ENCODE results near the gene GRID2IP. TPM values are rescaled to one million over a fixed set of nuclear protein-coding genes. Genes with fewer than 3 reads are reported as not detected.

The GRID2IP gene
- total RNA-seq, 1 donor from 2014 or later, result not detected

DNA sequence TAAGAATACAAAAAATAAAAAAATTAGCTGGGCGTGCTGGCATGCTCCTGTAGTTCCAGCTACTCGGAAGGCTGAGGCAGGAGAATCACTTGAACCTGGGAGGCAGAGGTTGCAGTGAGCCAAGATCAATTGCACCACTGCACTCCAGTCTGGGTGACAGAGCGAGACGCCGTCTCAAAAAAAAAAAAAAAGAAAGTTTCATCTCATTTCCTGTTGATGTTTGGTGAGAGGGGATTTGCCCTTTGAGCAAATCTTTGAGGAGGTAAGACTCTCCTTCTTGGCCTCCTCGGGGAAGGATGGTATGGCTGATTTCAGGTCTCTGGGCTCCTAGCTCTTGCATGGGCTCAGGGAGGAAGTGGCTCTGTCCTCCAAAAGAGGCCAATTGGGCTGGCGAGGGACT lies 3.6 kb upstream of the GRID2IP start:
- no peak overlapping the region for H3K4me3 ChIP-seq
- intact Hi-C loops (cut with micrococcal nuclease), result no loop called here
- no peak for DNase-seq
- H3K9me3 ChIP-seq (replicated peaks), result no peaks in the 10 kb centered on the region
- no peaks in the 10 kb centered on the region for H3K4me1 ChIP-seq
- H3K36me3 ChIP-seq, result no peaks in the 10 kb centered on the region
- H3K27me3 ChIP-seq (ENCODE audit: low read depth), result peaks cover 24% of the 10 kb centered on the region
- TF ChIP-seq, protein P1, sequence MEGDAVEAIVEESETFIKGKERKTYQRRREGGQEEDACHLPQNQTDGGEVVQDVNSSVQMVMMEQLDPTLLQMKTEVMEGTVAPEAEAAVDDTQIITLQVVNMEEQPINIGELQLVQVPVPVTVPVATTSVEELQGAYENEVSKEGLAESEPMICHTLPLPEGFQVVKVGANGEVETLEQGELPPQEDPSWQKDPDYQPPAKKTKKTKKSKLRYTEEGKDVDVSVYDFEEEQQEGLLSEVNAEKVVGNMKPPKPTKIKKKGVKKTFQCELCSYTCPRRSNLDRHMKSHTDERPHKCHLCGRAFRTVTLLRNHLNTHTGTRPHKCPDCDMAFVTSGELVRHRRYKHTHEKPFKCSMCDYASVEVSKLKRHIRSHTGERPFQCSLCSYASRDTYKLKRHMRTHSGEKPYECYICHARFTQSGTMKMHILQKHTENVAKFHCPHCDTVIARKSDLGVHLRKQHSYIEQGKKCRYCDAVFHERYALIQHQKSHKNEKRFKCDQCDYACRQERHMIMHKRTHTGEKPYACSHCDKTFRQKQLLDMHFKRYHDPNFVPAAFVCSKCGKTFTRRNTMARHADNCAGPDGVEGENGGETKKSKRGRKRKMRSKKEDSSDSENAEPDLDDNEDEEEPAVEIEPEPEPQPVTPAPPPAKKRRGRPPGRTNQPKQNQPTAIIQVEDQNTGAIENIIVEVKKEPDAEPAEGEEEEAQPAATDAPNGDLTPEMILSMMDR (IDR thresholded peaks at IDR 0.05; ENCODE audit: borderline replicate concordance), result no peak
- no peak overlapping the region for H3K27ac ChIP-seq (replicated peaks)

DNA sequence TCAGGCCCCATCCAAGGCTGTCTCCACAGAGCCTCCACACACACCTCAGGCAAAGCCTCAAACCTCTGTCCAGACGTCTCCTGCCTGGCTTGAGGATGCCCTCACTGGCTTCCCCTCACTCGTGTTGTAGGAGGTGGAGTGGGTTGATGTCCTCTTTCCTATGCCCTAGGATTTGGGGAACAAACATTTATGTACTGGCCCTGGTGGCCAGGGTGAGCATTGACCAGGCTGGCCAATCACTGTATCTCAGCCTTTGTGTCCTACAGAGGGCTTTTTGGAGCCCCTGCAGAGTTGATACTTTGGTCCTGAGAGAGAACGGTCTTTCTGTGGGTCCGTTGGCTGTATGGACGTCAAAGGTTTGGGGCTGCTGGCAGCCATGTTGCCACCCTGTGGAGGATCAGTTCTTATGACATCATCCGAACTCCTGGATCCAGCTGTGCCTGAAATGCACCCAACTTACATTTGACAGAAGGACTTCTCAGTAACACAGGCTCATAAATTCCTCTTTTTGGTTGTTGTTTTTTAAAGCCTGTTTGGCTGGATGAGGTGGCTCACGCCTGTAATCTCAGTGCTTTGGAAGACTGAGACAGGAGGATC lies 2.3 kb upstream of the GRID2IP start:
- Histone ChIP-seq H3K27ac (replicated peaks) (no peak overlapping the region), H3K9me3 (replicated peaks) (no peaks in the 10 kb centered on the region), H3K4me3 (no peak overlapping the region), H3K4me1 (no peaks in the 10 kb centered on the region), H3K27me3 (ENCODE audit: low read depth) (peaks cover 19% of the 10 kb centered on the region), H3K36me3 (no peaks in the 10 kb centered on the region)
- DNase-seq, result no peak
- intact Hi-C loops (cut with micrococcal nuclease), result no loop called here
- TF ChIP-seq, protein P1 (IDR thresholded peaks at IDR 0.05; ENCODE audit: borderline replicate concordance), result no peak

DNA sequence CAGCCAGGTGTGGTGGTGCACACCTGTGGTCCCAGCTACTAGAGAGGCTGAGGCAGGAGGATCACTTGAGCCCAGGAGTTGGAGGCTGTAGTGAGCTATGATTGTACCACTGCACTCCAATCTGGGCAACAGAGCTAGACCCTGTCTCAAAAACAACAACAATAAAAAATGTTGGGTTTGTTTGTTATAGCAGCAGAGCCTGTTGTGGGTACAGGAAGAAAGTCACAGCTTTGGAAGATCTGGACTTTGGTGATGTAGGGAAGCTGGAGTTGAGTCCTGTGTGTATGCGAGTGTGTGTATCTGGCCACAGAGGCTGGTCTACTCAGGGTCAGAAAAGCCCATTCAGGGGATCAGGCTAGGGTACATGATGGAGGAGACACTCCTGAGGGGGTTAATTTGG lies 3.9 kb downstream of the GRID2IP start:
- Histone ChIP-seq H3K27me3 (ENCODE audit: low read depth) (peaks cover 21% of the 10 kb centered on the region), H3K36me3 (no peaks in the 10 kb centered on the region), H3K4me3 (no peak overlapping the region), H3K27ac (replicated peaks) (no peak overlapping the region), H3K9me3 (replicated peaks) (no peaks in the 10 kb centered on the region), H3K4me1 (no peaks in the 10 kb centered on the region)
- no peak for DNase-seq
- TF ChIP-seq, protein P1 (IDR thresholded peaks at IDR 0.05; ENCODE audit: borderline replicate concordance), result no peak
- intact Hi-C loops (cut with micrococcal nuclease), result no loop called here

DNA sequence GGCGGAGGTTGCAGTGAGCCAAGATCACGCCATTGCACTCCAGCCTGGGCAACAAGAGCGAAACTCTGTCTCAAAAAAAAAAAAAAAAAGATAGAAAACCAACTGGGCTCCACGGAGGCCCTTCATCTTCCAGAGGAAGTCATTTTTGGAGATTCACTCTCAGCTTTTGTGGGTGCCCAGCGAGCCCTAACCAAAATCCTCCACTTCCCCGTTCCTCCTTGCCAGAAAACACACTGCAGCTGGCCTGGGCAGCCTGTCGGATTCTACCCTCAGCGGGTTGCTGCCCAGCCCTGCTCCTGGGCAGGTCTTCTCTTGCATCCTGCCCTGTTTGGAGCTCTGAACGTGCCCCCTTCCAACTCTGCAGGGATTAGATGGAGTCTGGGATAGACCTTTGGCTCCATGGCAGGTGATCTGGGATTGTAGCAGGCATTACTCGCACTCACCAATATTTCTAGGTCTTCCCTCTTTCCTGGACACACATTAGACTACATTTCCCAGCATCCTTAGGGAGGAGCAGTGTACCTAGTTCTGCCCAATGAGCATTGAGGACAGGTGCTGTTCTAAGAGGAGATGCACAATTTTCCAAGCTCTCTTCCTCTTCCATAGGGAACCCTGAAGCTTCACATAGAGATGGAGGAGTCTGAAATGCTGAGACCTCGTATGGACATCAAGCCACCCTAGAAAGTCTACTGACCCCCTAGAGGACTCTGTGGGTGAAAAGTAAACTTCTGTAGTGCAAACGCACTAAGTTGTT lies 4.6 kb downstream of the GRID2IP start:
- no peak overlapping the region for H3K4me3 ChIP-seq
- peaks cover 24% of the 10 kb centered on the region for H3K27me3 ChIP-seq (ENCODE audit: low read depth)
- no peak for DNase-seq
- H3K27ac ChIP-seq (replicated peaks), result no peak overlapping the region
- intact Hi-C loops (cut with micrococcal nuclease), result no loop called here
- H3K9me3 ChIP-seq (replicated peaks), result no peaks in the 10 kb centered on the region
- no peaks in the 10 kb centered on the region for H3K4me1 ChIP-seq
- H3K36me3 ChIP-seq, result no peaks in the 10 kb centered on the region
- TF ChIP-seq, protein P1 (IDR thresholded peaks at IDR 0.05; ENCODE audit: borderline replicate concordance), result no peak

DNA sequence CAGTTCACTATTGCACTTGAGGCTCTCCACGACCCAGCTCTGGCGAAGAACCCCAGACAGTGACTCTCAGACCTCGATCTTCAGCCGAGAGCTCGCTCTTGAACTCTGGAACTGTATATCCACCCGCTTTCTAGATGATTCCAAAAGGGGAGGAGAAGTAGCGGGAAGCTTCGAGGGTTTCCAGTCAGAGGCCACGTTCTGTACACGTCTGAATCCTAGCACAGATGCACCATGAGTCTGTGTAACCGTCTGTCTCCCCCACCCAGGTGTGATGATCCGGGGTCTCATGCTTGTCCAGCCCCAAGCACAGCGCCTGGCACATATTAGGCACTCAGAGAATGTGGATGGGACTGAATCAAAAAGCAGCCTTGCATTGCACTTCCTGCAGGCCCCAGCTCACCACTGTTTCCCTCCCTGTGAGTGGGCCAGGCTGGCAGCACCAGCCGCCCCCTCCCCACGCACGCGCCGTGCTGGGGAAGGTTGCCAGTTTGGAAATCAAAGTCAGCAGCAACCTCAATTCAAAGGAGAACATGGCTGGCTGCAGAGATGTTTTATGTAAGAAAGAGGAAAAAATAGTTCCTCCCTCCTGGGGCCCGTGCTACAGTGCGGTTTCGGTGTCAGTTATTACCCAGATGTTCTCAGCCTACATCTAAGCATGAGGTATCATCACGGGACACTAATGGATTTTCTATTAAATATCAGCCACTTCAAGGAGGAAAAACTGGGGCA lies 5.7 kb downstream of the GRID2IP start:
- no peak overlapping the region for H3K27ac ChIP-seq (replicated peaks)
- no peak overlapping the region for H3K4me3 ChIP-seq
- peaks cover 27% of the 10 kb centered on the region for H3K27me3 ChIP-seq (ENCODE audit: low read depth)
- intact Hi-C loops (cut with micrococcal nuclease), result no loop called here
- H3K36me3 ChIP-seq, result no peaks in the 10 kb centered on the region
- no peaks in the 10 kb centered on the region for H3K9me3 ChIP-seq (replicated peaks)
- TF ChIP-seq, protein P1 (IDR thresholded peaks at IDR 0.05; ENCODE audit: borderline replicate concordance), result no peak
- no peak for DNase-seq
- H3K4me1 ChIP-seq, result no peaks in the 10 kb centered on the region

All from left ventricle myocardium inferior (tissue), 1 donor.